Endothelial cell of hepatic sinusoid (primary cell): ENCODE data around the gene EFCAB6.

Source experiments
- in situ Hi-C: cut with HindIII; loops from 2 replicates; pipeline ENCODE4 v1.10.0; 2017; ENCODE audit warnings: low sequenced_read_pairs

Gene EFCAB6

DNA sequence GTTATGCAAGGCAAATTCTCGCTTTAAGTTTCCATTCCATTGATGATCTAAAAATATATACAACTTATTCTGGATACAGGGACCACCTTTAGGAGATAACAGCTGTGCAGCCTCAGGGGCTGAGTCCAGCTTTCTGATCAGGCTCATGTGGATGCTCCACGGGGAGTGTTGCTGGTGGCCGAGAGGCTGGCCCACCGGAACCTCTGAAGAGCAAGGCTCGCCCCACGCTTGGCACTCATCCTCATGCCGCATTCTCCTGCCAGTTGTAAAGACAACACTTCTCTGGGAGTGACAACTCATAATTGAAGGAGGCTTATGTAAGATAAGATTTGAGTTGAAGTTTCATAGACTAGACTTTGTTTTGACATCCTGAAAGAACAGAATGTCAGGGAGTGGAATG, 276.8 kb downstream of the EFCAB6 start:
- in situ Hi-C loops: no loop called here

DNA sequence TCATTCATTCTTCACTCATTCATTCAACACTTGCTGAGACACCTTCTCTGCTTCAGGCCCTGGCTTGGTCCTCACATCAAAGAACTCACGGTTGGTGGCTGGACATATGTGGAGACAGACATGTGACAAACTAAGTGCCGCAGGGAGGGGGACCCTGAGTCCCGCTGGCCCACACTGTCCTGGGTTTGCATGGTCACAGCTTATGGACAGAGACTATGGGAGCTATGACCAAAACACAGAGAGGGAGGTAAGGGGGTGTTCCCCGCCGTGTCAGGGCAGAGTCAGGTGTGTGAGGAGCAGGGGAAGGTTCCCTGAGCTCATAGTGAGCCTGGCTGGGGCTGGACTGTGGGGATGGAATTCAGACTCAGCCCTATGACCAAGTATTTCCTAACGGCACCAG, 277.2 kb downstream of the EFCAB6 start:
- in situ Hi-C loops: no loop called here

DNA sequence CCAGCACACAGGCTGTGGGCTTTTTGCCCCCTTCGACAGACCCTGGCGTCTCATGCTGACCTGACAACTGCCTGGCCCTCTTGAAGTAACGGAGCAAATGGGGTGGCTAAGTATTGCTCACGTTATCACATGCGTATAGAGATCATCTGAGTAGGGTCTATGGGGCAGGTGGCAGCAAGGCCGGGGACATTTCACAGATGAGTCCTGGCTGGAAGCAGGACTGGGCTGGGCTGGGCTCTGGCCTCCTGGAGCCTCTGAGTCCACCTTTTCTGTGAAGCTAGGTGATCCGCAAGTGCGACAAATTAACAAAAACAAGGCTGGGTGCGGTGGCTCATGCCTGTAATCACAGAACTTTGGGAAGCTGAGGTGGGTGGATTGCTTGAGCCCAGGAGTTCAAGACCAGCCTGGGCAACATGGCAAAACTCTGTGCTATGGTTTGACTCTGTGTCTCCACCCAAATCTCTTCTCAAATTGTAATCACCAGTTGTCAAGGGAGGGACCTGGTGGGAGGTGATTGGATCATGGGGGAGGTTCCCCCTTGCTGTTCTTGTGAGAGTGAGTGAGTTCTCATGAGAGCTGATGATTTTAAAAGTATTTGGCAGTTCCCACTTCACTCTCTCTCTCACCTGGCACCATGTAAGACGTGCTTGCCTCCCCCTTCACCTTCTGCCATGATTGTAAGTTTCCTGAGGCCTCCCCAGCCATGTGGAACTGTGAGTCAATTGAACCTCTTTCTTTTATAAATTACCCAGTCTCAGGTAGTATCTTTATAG, 278.3 kb downstream of the EFCAB6 start:
- in situ Hi-C loops: no loop called here

DNA sequence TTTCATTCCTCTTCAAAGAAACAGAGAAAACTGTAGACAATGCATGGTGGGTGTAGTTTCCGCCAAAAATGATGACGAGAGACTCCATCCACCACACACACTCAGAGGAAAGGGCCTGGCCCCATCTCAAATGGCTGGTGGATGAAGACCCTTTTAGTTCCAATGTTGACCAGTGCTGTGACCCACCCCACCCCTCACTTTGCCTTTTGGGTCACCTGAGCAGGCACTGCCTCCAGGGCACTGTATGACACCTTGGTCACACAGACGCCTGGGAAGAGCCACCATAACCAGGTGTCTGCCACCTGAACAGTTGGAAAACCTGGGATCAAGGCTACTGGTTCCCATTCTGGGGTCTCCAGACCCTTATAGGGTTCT, 279.0 kb downstream of the EFCAB6 start:
- in situ Hi-C loops: no loop called here

DNA sequence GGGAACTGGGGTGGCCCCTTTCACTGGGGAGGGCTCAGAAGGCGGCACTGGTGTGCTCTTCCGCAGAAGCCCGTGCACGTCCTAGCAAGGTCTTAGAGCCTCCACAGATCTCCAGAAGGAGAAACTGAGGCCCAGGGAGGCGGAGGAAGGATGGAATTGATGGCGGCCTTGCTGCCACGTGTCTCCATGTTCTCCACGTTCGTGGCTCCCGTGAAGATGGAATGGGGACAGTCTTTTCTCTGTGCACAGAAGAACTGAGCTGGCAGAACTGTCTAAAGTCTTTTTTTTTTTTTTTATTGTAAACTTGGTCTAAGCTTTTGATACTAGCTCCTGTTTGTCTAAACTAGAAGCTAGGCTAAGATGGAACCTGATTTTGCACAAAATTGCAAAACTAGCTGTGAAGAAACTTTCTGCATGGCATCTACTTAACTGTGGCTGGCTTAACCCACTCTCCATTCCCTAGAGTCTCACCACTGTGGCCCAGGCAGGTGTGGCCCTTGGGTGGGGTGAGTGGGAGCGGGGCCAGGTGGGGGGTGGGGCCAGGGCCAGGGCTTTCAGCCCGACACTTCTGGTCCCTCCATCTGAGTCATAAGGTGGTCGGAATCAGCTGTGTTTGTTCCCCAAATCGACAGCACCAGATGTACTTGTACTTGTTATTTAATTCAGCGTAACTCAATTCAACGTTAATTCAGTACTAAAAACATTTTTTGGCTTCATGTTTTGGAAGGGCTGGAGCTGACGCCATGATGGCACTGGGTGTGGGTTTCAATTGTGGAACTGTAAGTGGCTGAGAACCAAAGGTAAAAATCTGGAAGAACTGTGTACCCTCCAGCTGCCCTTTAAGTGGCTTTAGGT, 279.6 kb downstream of the EFCAB6 start:
- in situ Hi-C loops: no loop called here

DNA sequence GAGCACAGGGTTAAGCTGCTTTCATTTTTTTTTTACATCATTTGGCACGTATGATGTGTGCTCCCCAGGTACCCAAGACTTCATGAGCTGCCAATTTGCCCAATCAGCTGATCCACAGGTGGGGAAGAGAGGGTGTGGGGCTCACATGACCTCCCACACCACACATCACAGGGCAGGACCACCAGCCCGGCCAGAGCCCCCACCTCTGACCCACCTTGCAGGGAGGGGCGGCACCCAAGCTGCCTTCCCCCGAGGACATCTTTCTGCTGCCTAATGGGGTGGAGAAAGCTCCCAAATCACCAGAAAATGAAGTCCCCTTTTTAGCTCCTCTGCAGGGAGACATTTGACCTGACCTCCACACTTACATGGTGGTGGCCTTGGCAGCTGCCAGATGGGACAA, 280.5 kb downstream of the EFCAB6 start:
- in situ Hi-C loops: no loop called here

DNA sequence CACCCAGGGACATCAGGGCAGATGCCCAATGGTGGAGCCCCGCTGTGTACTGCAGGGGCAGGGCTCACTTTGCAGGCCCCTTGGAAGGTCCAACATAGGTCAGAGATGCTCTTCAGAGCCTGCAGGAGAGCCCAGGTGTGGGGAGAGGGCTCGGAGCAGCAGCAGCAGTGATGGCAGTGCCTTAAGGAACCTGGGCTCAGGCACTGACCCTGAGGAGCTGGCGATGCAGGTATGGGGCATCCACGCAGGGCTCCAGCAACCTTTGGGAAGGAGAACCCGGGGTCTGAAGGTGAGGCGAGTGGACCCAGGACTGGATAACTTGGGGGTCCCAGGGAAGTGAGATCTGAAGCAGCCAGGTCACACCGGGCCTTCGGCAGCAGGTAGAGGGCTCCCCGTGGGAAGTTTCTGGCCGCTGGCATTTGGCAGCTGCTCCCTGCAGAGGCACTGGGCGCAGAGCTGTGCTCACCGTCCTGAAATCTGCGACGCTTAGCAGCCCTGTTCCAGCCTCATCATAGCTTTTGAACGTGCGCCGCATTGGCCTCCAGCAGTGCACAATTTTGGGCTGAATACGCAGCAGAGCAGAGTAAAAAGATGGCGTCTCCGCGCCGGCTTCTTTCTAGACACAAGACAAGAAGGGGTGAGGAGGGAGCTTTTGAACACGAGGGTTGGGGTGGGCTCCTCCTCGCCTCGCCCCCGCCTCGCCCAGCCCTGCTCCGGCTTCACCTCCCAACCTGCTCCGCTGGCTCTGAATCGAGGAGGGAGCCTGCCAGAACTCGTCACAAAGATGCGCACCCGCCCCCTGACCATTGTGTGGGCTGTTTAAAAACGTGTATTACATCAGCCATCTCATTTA, 281.5 kb downstream of the EFCAB6 start:
- in situ Hi-C loops: no loop called here

DNA sequence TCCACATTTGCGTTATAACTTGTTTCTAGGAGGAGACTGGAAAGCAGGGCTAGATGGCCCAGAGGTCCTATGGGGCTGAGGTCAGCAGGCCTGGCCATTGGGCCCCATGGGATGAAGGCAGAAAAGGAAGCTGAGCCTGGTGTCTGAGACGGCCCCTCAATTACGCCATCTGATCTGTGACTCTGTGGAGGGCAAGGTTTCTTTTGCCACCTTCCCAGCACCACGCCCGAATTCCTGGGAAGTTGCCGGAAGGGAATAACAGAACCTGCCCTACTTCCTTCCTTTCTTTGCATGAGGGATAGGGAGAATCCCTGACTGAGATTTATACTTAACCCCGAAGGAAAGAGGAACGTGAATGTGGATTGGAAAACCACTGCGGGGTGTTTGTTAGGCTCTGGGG, 282.2 kb downstream of the EFCAB6 start:
- in situ Hi-C loops: no loop called here

DNA sequence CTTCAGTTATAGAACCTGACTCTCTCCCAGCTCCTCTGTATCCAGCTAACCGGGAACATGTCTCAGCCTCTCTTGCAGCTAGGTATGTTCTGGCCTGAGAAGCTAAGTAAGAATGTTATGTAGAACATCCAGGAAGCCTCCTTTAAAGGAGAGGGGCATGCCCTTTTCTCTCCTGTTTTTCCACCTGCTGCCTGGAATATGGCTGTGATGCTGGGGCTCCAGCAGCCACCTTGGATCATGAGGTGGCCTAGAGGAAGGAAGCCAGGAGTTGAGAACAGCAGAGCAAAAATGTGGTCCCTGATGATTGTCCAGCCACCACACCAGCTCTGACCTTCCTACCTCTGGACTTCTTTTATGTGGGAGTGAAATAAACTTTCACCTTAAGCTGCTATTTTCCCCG, 282.6 kb downstream of the EFCAB6 start:
- in situ Hi-C loops: no loop called here

DNA sequence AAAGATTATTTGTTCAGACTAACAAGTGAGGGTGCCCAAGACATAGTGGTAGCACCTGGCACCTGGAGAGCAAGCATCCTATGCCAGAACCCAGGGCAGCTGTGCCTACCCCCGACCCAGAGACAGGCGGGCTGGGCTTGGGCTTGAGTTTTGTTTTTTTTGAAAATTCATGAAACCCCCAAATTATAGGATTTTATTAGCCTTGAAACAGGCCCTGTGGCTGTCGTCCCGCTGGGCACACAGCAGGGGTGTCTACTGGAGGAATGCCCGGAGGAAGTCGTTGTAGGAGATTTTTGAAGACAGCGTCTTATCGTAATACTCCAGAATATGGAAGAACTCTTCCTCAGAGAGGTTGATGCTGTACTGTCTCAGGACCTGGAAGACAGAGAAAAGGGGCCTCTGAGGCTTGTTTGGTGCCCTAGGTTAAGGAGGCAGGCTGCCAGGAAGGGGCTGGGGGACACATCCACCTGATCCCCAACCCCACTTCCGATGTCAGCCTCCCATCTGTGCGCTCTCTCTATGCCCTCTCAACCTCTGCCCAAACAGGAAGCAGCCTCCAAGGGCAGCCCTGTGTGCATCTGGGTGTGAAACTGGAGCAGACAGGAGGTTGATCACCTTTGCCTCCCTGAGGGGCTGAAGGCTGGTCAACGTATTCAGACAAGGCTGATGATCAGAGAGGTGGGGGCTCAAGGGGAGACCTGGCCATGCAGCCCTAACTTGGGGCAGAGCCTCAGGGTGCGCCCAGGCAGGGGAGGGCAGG, 283.3 kb downstream of the EFCAB6 start:
- in situ Hi-C loops: no loop called here

DNA sequence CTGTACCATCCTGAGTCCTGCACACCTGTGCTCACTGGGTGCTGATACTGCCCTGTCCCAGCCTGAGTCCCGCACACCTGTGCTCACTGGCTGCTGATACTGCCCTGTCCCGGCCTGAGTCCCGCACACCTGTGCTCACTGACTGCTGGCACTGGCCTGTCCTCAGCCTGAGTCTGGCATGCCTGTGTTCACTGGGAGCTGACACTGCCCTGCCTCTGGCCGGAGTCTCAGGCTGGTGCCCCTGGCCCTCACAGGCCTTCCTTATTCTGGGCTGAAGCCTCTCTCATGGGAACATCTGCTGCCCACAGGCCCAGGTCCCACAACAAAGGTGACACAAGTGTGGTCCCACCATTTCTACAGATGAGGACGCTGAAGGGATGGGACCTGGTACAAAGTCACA, 285.2 kb downstream of the EFCAB6 start:
- in situ Hi-C loops: no loop called here

DNA sequence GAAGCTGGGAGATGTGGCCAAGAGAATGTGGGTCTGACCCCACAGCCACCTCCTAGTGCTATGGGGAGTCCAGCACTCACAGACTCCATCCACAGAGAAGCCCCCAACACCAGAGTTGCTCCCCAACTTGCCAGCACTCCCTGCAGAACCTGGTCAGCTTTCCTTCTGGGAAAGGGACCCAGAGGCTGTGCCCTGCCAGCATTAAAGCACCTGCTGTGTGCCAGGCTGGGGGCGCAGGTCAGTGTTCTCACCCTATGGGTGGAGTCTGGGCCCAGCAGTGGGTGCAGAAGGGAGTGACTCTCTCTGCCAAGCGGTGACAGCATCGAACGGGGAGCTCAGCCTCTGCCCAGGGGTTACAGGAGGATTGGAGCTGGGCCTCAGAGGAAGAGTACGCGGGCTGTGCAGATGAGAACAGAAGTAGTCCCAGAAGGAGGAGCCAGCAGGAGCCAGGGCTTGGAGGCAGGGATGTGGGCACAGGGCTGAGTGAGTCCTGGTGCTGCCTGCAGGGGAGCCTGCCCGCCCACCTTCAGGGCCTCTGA, 285.9 kb downstream of the EFCAB6 start:
- in situ Hi-C loops: no loop called here

DNA sequence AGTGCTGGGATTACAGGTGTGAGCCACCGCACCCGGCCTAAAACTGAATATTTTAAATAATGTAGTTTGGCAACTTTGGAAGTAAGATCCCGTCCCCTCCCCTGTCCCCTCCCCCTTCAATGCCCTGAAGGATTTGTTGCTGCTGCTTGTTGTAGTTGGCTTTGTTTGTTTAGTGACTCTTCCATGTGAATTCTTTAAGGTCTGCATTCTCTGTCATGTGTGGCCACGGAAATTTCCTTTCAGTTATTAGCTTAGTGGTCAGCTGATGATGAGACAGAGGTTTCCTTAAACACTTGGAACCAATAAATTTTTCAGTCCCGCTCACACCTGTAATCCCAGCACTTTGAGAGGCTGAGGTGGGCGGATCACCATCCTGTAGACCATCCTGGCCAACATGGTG, 290.4 kb downstream of the EFCAB6 start:
- in situ Hi-C loops: no loop called here

DNA sequence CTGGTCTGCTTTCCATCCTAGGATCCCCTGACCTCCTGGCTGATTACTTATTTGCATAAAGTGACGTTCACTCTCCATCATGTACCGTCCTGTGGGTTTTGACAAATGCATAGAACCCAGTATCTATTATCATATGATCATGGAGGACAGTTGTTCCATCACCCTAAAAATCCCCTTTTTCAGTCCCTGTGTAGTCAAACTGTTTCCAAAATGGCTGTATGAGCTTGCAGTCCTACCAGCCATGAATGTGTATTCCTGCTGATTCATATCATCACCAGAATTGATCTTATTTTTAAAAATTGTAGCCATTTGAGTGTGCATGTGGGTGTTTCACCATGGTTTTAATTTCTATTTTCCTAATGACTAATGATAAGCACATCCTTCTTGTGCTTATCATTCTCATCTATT, 291.5 kb downstream of the EFCAB6 start:
- in situ Hi-C loops: no loop called here

DNA sequence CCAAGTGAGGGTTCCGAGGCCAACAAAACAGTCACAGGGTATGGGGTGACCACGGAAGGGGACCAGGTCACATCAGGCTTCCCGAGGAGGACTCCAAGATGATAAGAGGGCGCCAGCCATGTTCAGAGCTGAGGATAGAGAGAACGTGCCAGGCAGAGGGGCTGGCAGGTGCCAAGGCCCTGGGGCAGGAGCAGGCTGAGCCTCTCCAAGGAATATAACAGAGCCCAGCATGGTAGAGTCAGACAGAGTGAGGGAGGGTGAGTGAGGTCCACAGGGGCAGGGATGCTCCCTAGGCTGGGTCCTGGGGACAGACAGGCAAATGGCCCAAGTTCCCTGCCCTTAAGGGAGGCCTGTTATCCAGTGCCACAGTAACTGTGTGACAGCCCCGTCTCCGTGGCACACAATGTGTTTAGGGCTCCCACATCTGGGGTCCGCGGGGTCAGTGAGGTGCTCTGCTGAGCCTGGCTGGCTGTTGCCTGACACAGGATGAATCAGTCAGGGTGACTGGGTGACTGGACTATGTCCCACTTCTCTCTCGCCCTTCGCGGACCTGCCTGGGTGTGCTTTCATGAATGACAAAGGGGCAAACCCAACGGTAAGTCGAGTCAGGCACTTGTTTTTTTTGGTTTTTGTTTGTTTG, 295.0 kb downstream of the EFCAB6 start:
- in situ Hi-C loops: no loop called here

DNA sequence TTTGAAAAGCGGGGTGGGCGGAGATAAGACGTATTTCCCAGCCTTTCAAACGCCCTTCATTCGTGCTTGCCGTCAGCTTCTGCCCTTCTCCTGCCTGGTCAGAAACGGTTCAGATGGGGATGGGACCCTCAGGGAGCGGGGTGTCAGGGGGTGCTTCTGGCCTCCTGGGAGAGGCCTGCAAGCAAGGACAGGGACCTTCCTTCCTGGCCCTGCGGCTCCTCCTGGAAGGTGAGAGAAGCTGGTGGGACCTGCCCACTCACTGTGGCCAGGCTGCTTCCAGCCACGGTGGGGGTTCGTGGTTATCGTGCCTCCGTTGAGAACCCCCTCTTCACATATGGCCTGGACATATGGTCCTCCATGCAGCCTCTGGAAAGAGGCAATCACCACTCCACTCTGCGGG, 295.7 kb downstream of the EFCAB6 start:
- in situ Hi-C loops: no loop called here

DNA sequence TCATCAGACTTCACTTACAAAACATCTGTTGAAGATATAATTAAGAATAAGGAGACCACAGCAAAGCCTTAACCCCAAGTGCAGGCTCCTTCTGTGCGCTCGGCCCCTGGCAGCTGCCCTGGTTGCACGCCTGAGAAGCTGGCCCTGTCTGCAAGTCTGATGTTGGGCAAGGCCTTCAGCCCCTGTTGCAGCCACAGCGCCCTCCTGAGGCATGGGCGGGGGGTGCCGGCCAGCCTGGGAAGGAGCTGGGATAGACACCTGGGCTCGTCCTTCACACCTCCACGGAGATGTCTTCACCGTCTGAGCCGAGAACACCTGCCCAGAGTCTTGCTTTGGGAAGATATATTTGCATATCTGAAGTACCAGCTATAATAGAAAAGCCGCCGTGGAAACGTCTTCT, 296.2 kb downstream of the EFCAB6 start:
- in situ Hi-C loops: no loop called here

DNA sequence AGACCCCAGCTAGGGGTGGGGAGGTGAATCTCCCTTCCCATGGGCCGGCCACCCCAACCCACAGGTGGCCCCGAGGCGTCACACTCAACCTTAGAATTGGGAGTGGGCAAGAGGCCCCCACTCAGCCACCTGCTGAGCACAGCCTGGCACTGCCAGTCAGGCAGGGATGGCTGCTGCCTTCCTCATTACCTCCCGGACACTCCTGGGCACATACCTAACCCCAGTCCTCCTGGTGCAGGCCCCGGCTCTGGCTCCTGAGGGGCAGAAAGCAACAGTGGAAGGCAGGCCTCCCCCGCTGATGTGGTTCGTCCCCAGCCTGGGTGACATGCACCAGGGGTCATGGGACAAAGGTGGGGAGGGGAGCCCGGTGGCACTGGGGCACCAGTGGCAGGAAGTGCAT, 296.7 kb downstream of the EFCAB6 start:
- in situ Hi-C loops: no loop called here

DNA sequence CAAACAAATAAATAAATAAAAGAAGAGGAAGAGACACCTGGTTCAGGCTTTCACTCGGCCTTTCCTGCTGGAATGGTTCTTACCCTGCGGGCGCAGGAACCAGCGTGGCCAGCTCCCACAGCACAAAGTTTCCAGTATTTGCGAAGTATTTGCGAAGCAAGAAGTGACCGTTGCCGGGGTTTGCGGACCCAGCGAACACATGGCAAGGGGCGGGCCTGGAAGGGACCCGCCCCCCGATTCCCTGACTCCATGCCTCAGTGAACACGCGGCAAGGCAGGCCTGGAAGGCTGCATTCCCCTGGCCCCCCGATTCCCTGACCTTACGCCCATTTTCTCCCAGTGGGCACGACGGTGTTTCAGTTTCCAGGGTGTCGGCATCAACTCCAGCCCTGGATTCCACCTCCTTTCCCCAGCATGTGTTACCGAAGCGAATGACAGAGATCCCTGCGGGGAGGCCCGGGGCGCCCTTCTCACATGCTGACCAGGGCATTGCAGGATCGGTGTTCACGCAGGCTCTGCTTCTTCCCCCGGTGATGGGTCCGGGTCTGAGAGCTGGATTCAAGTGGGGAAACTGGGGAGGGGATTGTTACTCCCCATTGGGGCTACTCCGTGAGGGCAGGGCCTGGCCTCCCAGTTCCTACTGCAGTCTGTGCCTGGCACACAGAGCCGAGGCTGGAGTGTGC, 297.5 kb downstream of the EFCAB6 start:
- in situ Hi-C loops: no loop called here
